Activated T-helper 17 cell treated with anti-CD3 and anti-CD28 coated beads, Interleukin-2, amount 50 U/mL, for 72 hours (primary cell): Measurements from ENCODE around the gene SLC16A4. TPM values are rescaled to one million over a fixed set of nuclear protein-coding genes. Genes with fewer than 3 reads are reported as not detected.
A peak's percentile ranks its signal among the peaks of the same experiment; 100 is the strongest.

Experiments used
- ATAC-seq: fragments of 150-1000 bp; cut with Tn5 transposase; replicated peaks from 2 replicates; pipeline ENCODE4 v1.10.0; 2021; ENCODE audit warnings: mild to moderate bottlenecking, moderate library complexity
- H3K27ac Mint-ChIP-seq: one replicate; pipeline ENCODE4 v1.8.0; 2022; ENCODE audit warnings: mixed read lengths
- H3K27me3 Mint-ChIP-seq: one replicate; pipeline ENCODE4 v1.8.0; 2022; ENCODE audit warnings: mixed read lengths
- H3K36me3 Mint-ChIP-seq: one replicate; pipeline ENCODE4 v1.8.0; 2022; ENCODE audit warnings: low read depth, mild to moderate bottlenecking, mixed read lengths
- H3K4me1 Mint-ChIP-seq: one replicate; pipeline ENCODE4 v1.8.0; 2022; ENCODE audit warnings: mixed read lengths
- H3K4me3 Mint-ChIP-seq: one replicate; pipeline ENCODE4 v1.8.0; 2022; ENCODE audit warnings: mild to moderate bottlenecking, mixed read lengths
- H3K9me3 Mint-ChIP-seq: one replicate; pipeline ENCODE4 v1.8.0; 2022; ENCODE audit warnings: mixed read lengths
- total RNA-seq, 2 donors: library from RNA; stranded (reverse); gene quantifications; one replicate each; pipeline ENCODE4 v1.2.3, GENCODE V29; 2022

SLC16A4 gene
- total RNA-seq, 2 donors from 2014 or later, result 0.19 to 0.58 TPM

- Mint-ChIP-seq H3K27me3 (no peaks in the 10 kb centered on the region), H3K27ac (no peak overlapping the region), H3K9me3 (no peaks in the 10 kb centered on the region), H3K4me3 (no peak overlapping the region), H3K4me1 (peaks cover 13% of the 10 kb centered on the region), H3K36me3 (peaks cover 70% of the 10 kb centered on the region)
- no peak for ATAC-seq
Observed at GRCh38 chr1:110356379-110356778, 34.4 kb downstream of the SLC16A4 start.

GRCh38 chr1:110355321-110355720, 35.5 kb downstream of the SLC16A4 start:
- Mint-ChIP-seq H3K27me3 (no peaks in the 10 kb centered on the region), H3K27ac (peak overlapping the region; percentile 30), H3K9me3 (no peaks in the 10 kb centered on the region), H3K4me1 (peaks cover 21% of the 10 kb centered on the region), H3K4me3 (no peak overlapping the region), H3K36me3 (peaks cover 71% of the 10 kb centered on the region)
- no peak for ATAC-seq

GRCh38 chr1:110350360-110350759, 40.5 kb downstream of the SLC16A4 start:
- Mint-ChIP-seq H3K9me3 (no peaks in the 10 kb centered on the region), H3K27me3 (no peaks in the 10 kb centered on the region), H3K36me3 (peaks cover 46% of the 10 kb centered on the region), H3K4me3 (peak overlapping the region; percentile 12), H3K4me1 (peaks cover 35% of the 10 kb centered on the region), H3K27ac (no peak overlapping the region)
- ATAC-seq, result peak; percentile 23

- peak overlapping the region; percentile 64 for H3K4me3 Mint-ChIP-seq
- H3K4me1 Mint-ChIP-seq, result peaks cover 40% of the 10 kb centered on the region
- H3K36me3 Mint-ChIP-seq, result peaks cover 34% of the 10 kb centered on the region
- peak overlapping the region; percentile 0 for H3K27ac Mint-ChIP-seq
- no peaks in the 10 kb centered on the region for H3K9me3 Mint-ChIP-seq
- ATAC-seq, result peak; percentile 9
- no peaks in the 10 kb centered on the region for H3K27me3 Mint-ChIP-seq
Observed at GRCh38 chr1:110348771-110349170, 42.1 kb downstream of the SLC16A4 start.

GRCh38 chr1:110348050-110348449, 42.8 kb downstream of the SLC16A4 start:
- Mint-ChIP-seq H3K27ac (no peak overlapping the region), H3K36me3 (peaks cover 27% of the 10 kb centered on the region), H3K4me1 (peaks cover 41% of the 10 kb centered on the region), H3K27me3 (no peaks in the 10 kb centered on the region), H3K9me3 (no peaks in the 10 kb centered on the region), H3K4me3 (peak overlapping the region; percentile 64)
- ATAC-seq, result no peak

DNA sequence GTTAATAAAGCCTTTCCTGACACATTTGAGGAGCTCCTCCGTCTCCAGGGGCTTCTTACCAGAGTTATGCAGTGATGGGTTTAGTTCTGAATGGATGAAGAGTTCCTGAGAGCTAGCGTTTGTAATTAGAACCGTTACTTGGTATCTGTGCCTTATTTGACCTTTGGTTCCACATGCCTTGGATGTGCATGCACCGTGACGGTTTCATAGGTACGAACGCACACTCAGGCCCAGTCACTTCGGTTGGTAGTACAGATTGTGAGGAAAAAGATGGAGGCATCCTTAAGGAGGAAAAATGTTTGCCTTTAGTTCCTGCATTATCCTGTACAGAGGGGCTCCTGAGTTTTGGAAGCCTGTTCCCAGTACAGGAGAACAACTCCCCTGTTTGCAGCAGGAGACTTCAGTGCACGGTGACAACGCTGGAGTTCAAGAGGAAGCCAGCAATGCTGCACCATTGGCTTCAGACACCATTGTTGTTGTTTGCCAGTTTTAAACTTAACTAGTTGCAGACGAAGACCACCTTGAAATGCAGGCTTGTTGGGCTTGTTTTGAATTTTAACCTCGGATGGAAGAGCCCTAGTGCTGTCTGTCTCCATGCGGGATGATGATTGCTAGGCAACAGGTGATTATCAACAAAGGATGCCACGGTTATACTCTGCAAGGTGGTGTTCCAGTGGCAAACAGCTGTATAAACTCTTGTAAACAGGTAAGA, 43.5 kb downstream of the SLC16A4 start:
- Mint-ChIP-seq H3K4me3 (peak overlapping the region; percentile 64), H3K4me1 (peaks cover 41% of the 10 kb centered on the region), H3K36me3 (peaks cover 24% of the 10 kb centered on the region), H3K9me3 (no peaks in the 10 kb centered on the region), H3K27me3 (no peaks in the 10 kb centered on the region), H3K27ac (peak overlapping the region; percentile 62)
- ATAC-seq, result no peak

- no peaks in the 10 kb centered on the region for H3K27me3 Mint-ChIP-seq
- H3K4me1 Mint-ChIP-seq, result peaks cover 41% of the 10 kb centered on the region
- no peak overlapping the region for H3K27ac Mint-ChIP-seq
- peak overlapping the region; percentile 64 for H3K4me3 Mint-ChIP-seq
- no peaks in the 10 kb centered on the region for H3K9me3 Mint-ChIP-seq
- no peak for ATAC-seq
- H3K36me3 Mint-ChIP-seq, result peaks cover 19% of the 10 kb centered on the region
Observed at GRCh38 chr1:110346690-110347089, 44.1 kb downstream of the SLC16A4 start.

GRCh38 chr1:110345480-110345879, 45.3 kb downstream of the SLC16A4 start:
- Mint-ChIP-seq H3K4me3 (peak overlapping the region; percentile 64), H3K9me3 (no peaks in the 10 kb centered on the region), H3K4me1 (peaks cover 39% of the 10 kb centered on the region), H3K27ac (peak overlapping the region; percentile 73), H3K36me3 (peaks cover 8% of the 10 kb centered on the region), H3K27me3 (no peaks in the 10 kb centered on the region)
- no peak for ATAC-seq

DNA sequence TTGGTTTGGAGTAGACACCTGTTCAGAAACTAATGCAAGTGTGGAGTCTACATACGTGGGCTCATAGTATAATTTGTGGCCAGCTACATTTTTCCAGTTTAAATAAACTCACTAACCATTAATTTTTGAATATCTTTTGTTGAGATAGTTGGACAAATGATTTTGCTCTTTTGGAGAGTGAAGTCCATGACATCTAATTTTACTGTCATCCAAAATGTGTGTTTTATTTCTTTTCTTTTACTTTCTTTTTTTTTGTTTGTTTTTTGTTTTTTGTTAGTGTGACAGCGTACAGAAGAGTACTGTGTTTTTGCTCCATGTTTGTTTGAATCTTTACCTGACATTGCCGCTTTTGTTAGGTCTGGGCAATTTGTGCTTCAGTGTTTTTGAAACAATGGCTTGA, 46.7 kb downstream of the SLC16A4 start:
- no peaks in the 10 kb centered on the region for H3K27me3 Mint-ChIP-seq
- H3K4me1 Mint-ChIP-seq, result peaks cover 39% of the 10 kb centered on the region
- no peak for ATAC-seq
- H3K9me3 Mint-ChIP-seq, result no peaks in the 10 kb centered on the region
- H3K36me3 Mint-ChIP-seq, result no peaks in the 10 kb centered on the region
- H3K4me3 Mint-ChIP-seq, result no peak overlapping the region
- peak overlapping the region; percentile 85 for H3K27ac Mint-ChIP-seq

GRCh38 chr1:110343249-110343648, 47.6 kb downstream of the SLC16A4 start:
- peak overlapping the region; percentile 85 for H3K27ac Mint-ChIP-seq
- ATAC-seq, result no peak
- H3K4me1 Mint-ChIP-seq, result peaks cover 39% of the 10 kb centered on the region

GRCh38 chr1:110341872-110342331, 48.9 kb downstream of the SLC16A4 start:
- H3K9me3 Mint-ChIP-seq, result no peaks in the 10 kb centered on the region
- H3K36me3 Mint-ChIP-seq, result peaks cover 5% of the 10 kb centered on the region
- ATAC-seq, result no peak
- H3K27ac Mint-ChIP-seq, result no peak overlapping the region
- peaks cover 31% of the 10 kb centered on the region for H3K4me1 Mint-ChIP-seq
- no peak overlapping the region for H3K4me3 Mint-ChIP-seq
- no peaks in the 10 kb centered on the region for H3K27me3 Mint-ChIP-seq

More at GRCh38 chr1:110343249-110343648, 47.6 kb downstream of the SLC16A4 start:
- Mint-ChIP-seq H3K27me3 (no peaks in the 10 kb centered on the region), H3K9me3 (no peaks in the 10 kb centered on the region), H3K36me3 (no peaks in the 10 kb centered on the region), H3K4me3 (no peak overlapping the region)

- no peaks in the 10 kb centered on the region for H3K9me3 Mint-ChIP-seq
- H3K27ac Mint-ChIP-seq, result no peak overlapping the region
- H3K4me1 Mint-ChIP-seq, result peaks cover 35% of the 10 kb centered on the region
- no peak overlapping the region for H3K4me3 Mint-ChIP-seq
- no peaks in the 10 kb centered on the region for H3K27me3 Mint-ChIP-seq
- no peak for ATAC-seq
- peaks cover 5% of the 10 kb centered on the region for H3K36me3 Mint-ChIP-seq
Observed at GRCh38 chr1:110341146-110341871, 49.5 kb downstream of the SLC16A4 start.

DNA sequence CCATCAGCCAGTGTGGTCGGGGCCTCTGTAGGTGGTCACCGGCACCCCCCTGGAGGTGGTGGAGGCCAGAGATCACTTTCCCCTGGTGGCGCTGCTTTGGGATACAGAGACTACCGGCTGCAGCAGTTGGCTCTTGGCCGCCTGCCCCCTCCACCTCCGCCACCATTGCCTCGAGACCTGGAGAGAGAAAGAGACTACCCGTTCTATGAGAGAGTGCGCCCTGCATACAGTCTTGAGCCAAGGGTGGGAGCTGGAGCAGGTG, 50.7 kb downstream of the SLC16A4 start:
- Mint-ChIP-seq H3K4me1 (peaks cover 28% of the 10 kb centered on the region), H3K36me3 (peaks cover 5% of the 10 kb centered on the region), H3K4me3 (no peak overlapping the region), H3K9me3 (no peaks in the 10 kb centered on the region), H3K27me3 (no peaks in the 10 kb centered on the region), H3K27ac (no peak overlapping the region)
- no peak for ATAC-seq

GRCh38 chr1:110339407-110340206, 51.2 kb downstream of the SLC16A4 start:
- no peaks in the 10 kb centered on the region for H3K27me3 Mint-ChIP-seq
- no peak overlapping the region for H3K4me3 Mint-ChIP-seq
- peaks cover 5% of the 10 kb centered on the region for H3K36me3 Mint-ChIP-seq

More at GRCh38 chr1:110339407-110340206, 51.2 kb downstream of the SLC16A4 start:
- Mint-ChIP-seq H3K4me1 (peaks cover 28% of the 10 kb centered on the region), H3K27ac (no peak overlapping the region), H3K9me3 (no peaks in the 10 kb centered on the region)
- peak; percentile 5 for ATAC-seq
